Osteoblast (primary cell): ENCODE measurements around the gene NAA60. TPM values are rescaled to one million over a fixed set of nuclear protein-coding genes. Genes with fewer than 3 reads are reported as not detected.

ENCODE experiments used
- DNase-seq: peaks from one replicate; pipeline ENCODE4 v3.0.0; 2011; ENCODE audit warnings: low spot score, mixed read lengths; ENCODE audit not compliant: insufficient read length; ENCODE audit errors: missing footprints
- H2AFZ ChIP-seq: 2 replicates; pipeline ENCODE4 v1.6.0; 2011; ENCODE audit warnings: mild to moderate bottlenecking, low read length
- H3K27ac ChIP-seq: 2 replicates; pipeline ENCODE4 v1.5.1; 2011; ENCODE audit warnings: mild to moderate bottlenecking, low read depth, low read length, moderate library complexity
- H3K27me3 ChIP-seq: 2 replicates; pipeline ENCODE4 v1.6.0; 2012; ENCODE audit warnings: mild to moderate bottlenecking, control low read depth, inconsistent platforms, low read length, moderate library complexity; ENCODE audit not compliant: insufficient read depth
- H3K36me3 ChIP-seq: 2 replicates; pipeline ENCODE4 v1.5.1; 2011; ENCODE audit warnings: mild to moderate bottlenecking, low read length, control low read depth, moderate library complexity; ENCODE audit not compliant: insufficient read depth
- H3K4me1 ChIP-seq: 2 replicates; pipeline ENCODE4 v1.5.1; 2011; ENCODE audit warnings: mild to moderate bottlenecking, low read length, control low read depth, moderate library complexity; ENCODE audit not compliant: insufficient read depth
- H3K4me2 ChIP-seq: 2 replicates; pipeline ENCODE4 v1.6.0; 2011; ENCODE audit warnings: mild to moderate bottlenecking, low read length; ENCODE audit not compliant: insufficient read depth
- H3K4me3 ChIP-seq: fragments of 200-600 bp; sonication (generic); 3 replicates; pipeline ENCODE4 v1.5.1; 2012; ENCODE audit warnings: mild to moderate bottlenecking, low read length, inconsistent platforms; ENCODE audit not compliant: insufficient read depth
- H3K79me2 ChIP-seq: 2 replicates; pipeline ENCODE4 v1.6.0; 2012; ENCODE audit warnings: mild to moderate bottlenecking, low read length, control low read depth, inconsistent platforms; ENCODE audit not compliant: insufficient read depth
- H3K9me3 ChIP-seq: 2 replicates; pipeline ENCODE4 v1.5.1; 2011; ENCODE audit warnings: low read depth, low read length, control low read depth
- H4K20me1 ChIP-seq: 2 replicates; pipeline ENCODE4 v1.6.0; 2012; ENCODE audit warnings: mild to moderate bottlenecking, low read length, control low read depth; ENCODE audit not compliant: insufficient read depth
- CTCF ChIP-seq: IDR thresholded peaks from 2 replicates; pipeline ENCODE4 v1.5.1; 2011; ENCODE audit warnings: mild to moderate bottlenecking, low read depth, low read length, moderate library complexity; ENCODE audit errors: extremely low read depth
- total RNA-seq: library from RNA; depleted of rRNA; stranded (reverse); fragments of >200 nt; gene quantifications from 2 replicates; pipeline ENCODE4 v1.2.3, GENCODE V29; 2012

NAA60 gene
- total RNA-seq, 1 donor: 27.5 TPM

GRCh38 chr16:3510416-3510815, 66.9 kb downstream of the NAA60 start:
- peaks cover 11% of the 10 kb centered on the region for H3K4me1 ChIP-seq
- H2AFZ ChIP-seq: no peak overlapping the region
- TF ChIP-seq CTCF: no peak
- no peaks in the 10 kb centered on the region for H3K27me3 ChIP-seq
- DNase-seq: no peak
- H3K79me2 ChIP-seq: no peaks in the 10 kb centered on the region
- peaks cover 61% of the 10 kb centered on the region for H3K36me3 ChIP-seq
- H3K4me2 ChIP-seq: no peak overlapping the region
- H4K20me1 ChIP-seq: peaks cover 4% of the 10 kb centered on the region
- no peak overlapping the region for H3K27ac ChIP-seq
- no peaks in the 10 kb centered on the region for H3K9me3 ChIP-seq
- no peak overlapping the region for H3K4me3 ChIP-seq

DNA sequence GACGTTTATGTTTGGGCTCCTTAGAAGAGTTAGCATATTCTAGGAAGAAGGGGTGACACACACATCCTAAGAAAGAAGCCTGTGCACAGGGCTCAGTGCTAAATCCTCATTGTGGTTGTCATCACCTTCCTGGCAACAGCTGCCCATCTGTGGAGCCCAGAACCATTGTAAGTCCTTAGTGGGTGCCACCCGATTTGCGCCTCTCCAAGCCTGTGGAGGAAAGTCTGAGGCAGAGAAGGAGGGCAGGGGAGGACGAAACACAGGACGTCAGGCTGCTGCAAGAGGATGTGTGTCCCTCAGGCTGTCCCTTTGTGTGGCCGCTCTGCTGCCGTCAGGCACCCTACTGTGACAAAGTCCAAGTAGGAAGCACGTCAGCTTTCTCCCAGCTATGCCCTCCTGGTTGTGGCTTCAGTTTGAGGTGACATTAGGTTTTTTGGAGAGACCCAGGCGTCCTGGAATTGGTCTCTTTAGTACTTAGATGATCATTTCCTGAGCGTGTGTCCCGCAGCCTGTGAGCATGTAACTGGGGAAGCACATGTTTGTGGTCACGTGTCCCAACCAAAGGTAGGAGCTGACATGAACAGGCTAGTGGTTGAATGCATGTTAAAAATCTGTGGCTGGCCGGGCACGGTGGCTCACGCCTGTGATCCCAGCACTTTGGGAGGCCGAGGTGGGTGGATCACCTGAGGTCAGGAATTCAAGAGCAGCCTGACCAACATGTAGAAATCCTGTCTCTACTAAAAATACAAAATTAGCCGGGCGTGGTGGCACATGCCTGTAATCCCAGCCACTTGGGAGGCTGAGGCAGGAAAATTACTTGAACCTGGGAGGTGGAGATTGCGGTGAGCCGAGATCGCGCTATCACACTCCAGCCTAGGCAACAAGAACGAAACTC, 68.1 kb downstream of the NAA60 start:
- H3K4me1 ChIP-seq: peaks cover 11% of the 10 kb centered on the region
- peaks cover 66% of the 10 kb centered on the region for H3K36me3 ChIP-seq
- peaks cover 4% of the 10 kb centered on the region for H4K20me1 ChIP-seq
- no peak overlapping the region for H3K4me3 ChIP-seq
- no peak for TF ChIP-seq CTCF
- H3K27me3 ChIP-seq: no peaks in the 10 kb centered on the region
- H3K4me2 ChIP-seq: no peak overlapping the region
- no peak overlapping the region for H2AFZ ChIP-seq
- no peak for DNase-seq
- H3K79me2 ChIP-seq: no peaks in the 10 kb centered on the region
- H3K9me3 ChIP-seq: no peaks in the 10 kb centered on the region
- H3K27ac ChIP-seq: no peak overlapping the region

GRCh38 chr16:3513892-3514583, 70.6 kb downstream of the NAA60 start:
- Histone ChIP-seq H4K20me1 (peaks cover 4% of the 10 kb centered on the region), H3K27me3 (no peaks in the 10 kb centered on the region), H2AFZ (no peak overlapping the region), H3K4me1 (peaks cover 11% of the 10 kb centered on the region), H3K9me3 (no peaks in the 10 kb centered on the region), H3K36me3 (peaks cover 52% of the 10 kb centered on the region), H3K27ac (peak overlapping the region; percentile 40), H3K4me2 (no peak overlapping the region), H3K79me2 (no peaks in the 10 kb centered on the region), H3K4me3 (no peak overlapping the region)
- DNase-seq: no peak
- TF ChIP-seq CTCF: no peak

DNA sequence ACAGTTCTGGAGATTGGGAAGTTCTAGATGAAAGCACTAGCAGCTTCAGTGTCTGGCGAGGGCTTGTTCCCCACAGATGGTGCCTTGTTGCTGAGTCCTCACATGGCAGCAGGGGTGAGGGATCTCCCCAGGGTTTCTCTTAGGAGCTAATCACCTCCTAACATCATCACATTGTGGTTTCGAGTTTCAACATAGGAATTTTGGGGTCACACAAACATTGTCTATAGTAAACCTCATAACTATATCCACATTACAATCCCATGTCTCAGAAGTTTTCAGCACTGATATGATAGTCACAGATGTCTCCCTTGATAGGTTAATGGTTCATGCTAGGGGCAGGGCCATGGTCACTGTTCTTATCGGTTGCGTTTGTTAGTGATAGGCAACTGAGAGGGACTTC, 71.1 kb downstream of the NAA60 start:
- TF ChIP-seq CTCF: no peak
- Histone ChIP-seq H2AFZ (no peak overlapping the region), H3K4me3 (no peak overlapping the region), H4K20me1 (peaks cover 4% of the 10 kb centered on the region), H3K4me2 (no peak overlapping the region), H3K27me3 (no peaks in the 10 kb centered on the region), H3K36me3 (peaks cover 47% of the 10 kb centered on the region), H3K79me2 (no peaks in the 10 kb centered on the region), H3K27ac (peak overlapping the region; percentile 40), H3K4me1 (peaks cover 11% of the 10 kb centered on the region), H3K9me3 (no peaks in the 10 kb centered on the region)
- DNase-seq: no peak
